Stimulated activated CD8-positive, alpha-beta memory T cell treated with anti-CD3 and anti-CD28 coated beads, Interleukin-2, amount 100 ng/mL, for 1 hour (primary cell): Measurements from ENCODE around the gene KRT20.
"Not testable (repeated sequence)": the region's sequence is repeated elsewhere in the genome, so short reads cannot be mapped to it uniquely, and the experiment has no call there.

Source experiments
- DNase-seq, 2 donors: peaks; one replicate each; pipeline ENCODE4 v3.0.0-alpha.2; 2020; ENCODE audit warnings: low read depth in 2 of 2

KRT20 gene

DNA sequence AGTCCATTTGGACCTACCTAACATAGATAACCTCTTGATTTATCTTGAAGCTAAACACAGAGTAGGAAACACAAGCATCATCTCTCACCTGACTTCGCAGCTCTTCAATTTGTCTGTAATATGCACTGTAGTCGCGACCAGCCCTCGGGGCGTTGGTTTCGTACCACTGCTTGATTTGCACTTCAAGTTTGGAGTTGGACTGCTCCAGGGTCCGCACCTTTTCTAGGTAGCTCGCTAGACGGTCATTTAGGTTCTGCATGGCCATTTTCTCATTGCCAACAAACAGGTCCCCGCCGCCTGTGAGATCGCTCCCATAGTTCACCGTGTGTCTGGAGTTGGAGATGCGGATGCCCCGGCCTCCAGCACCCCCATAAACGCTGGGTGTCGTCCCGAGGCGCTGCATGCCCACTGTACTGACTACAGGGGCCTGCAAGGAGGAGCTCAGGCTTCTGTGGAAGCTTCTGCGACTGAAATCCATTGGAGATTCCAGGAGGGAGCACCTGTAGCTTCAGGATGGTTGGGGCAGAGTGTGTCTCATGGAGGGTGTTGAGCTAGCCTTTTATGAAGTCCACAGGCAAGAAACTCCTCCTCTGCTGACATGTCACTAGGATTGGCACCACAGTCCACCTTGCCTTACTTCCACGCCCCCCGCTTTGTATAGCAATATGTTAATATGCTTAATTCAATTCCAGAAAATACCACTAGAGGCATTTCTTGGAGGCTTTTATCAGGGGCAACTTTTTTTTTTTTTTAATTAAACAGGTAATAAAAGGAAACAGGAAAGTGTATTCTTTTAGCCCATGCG lies at the start of gene KRT20:
Gene KRT20 (minus strand): TSS at position 535 of the 805 bp plus-strand sequence. CDS start 57 bp downstream, at position 478.
- DNase-seq, result no peak

GRCh38 chr17:40932608-40933007 lies 47.6 kb upstream of the KRT20 start:
- DNase-seq, result no peak

DNA sequence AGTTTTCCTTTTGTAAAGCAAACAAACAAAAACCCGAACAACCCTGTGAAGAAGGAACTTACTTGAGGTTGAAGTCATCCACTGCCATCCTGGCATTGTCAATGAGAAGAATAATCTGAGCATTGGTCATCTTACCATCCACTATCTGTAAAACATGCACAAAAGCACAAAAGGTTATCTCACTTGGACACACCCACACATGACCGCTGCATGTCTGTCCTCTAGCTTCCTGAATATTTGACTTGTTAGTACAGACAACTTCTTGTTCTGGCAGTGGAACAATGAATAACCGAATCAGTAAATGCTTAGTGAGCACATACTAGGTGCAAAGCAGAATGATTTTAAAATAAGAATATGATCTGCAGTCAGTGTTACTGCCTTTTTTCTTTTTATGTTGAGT lies 46.3 kb upstream of the KRT20 start:
- no peak for DNase-seq

- no peak for DNase-seq
These were observed 41.3 kb upstream of the KRT20 start for GRCh38 chr17:40926341-40926740.

DNA sequence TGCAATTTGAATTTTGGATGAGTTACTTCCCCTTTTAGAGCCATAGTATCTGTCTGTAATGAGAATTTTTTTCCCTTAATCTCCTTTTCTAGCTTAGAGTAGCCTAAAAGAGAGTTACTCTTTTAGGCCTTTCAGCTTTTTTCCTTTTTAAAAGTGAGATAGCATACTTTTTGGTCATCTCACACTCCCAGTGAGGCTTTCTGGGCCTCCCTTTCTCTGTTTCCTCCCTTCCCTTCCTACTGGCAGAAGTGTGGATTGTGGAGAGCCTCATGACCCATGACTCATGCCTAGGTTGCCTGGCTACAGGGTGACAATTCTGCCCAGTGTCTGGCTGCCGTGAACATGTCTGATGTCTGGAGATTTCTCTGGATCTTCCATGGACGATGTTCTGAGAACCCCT lies 37.2 kb upstream of the KRT20 start:
- no peak for DNase-seq

- no peak for DNase-seq
These were observed 36.0 kb upstream of the KRT20 start for GRCh38 chr17:40921026-40921425.

GRCh38 chr17:40917116-40917515 lies 32.1 kb upstream of the KRT20 start:
- not testable (repeated sequence) for DNase-seq

DNA sequence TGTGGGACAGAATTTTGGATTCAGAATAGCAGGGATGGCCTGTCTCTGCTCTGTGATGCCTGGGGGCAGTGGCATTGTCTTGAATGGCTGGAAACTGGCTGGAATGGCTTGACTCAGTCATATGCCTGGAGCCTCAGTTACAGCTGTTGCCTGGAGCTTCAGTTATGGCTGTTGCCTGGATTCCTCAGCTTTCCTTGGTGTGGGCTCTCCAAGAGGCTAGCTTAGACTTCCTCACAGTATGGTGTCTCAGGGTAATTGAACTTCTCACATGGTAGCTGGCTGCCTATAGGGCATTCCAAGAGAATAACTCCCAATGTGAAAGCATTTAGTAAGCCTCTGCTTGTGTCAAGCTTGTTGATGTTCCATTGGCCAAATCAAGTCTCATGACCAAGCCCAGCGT lies 31.3 kb upstream of the KRT20 start:
- DNase-seq, result no peak

DNA sequence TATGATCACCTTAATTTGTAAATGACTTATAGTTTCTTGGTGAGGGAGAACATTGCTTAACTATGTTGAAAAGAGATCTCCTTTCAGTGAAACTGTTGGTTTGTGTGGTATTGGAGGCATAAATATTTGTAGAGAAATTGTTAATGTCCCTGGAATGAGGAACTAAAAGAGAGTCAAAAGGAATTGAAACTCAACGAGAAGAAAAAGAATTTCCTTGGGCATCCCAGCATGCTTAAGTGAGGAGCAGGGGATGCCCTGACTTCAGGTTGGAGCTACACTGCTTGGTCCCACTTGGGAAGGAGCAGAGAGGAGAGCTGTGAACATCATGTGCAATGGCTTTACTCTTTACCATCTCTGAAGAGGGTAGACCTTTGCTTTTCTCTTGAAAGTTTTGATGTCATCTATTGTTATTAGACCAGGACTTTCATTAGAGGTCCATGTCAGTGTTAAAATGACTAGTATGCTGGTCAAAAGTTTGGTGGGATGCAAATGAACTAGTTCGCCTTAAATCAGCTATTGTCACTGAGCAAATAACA lies 30.7 kb upstream of the KRT20 start:
- DNase-seq, result no peak

- DNase-seq, result no peak
These were observed 30.2 kb upstream of the KRT20 start for GRCh38 chr17:40915199-40915661.

- no peak for DNase-seq
These were observed 29.2 kb upstream of the KRT20 start for GRCh38 chr17:40914075-40914855.

GRCh38 chr17:40912486-40913210 lies 27.6 kb upstream of the KRT20 start:
- no peak for DNase-seq

DNA sequence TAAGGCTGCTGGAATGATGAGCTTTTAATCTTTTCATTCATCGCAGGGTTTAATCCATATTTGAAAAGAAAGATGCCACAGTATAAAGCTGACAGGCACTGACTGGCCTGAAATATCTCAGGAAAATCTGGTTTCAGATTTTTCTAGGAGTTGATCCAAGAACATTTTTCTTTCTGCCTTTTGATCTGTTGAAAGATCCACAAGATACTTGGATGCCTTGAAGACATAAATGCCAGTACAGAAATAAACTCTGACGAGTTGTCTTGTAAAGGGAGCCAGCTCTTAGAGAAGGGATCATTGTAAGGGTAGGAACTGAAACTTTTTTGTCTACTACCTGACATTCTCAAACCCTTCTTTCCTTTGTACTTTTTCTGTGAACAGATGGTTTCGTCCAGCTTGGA lies 25.4 kb upstream of the KRT20 start:
- DNase-seq, result no peak

GRCh38 chr17:40909755-40910154 lies 24.7 kb upstream of the KRT20 start:
- DNase-seq, result no peak

DNA sequence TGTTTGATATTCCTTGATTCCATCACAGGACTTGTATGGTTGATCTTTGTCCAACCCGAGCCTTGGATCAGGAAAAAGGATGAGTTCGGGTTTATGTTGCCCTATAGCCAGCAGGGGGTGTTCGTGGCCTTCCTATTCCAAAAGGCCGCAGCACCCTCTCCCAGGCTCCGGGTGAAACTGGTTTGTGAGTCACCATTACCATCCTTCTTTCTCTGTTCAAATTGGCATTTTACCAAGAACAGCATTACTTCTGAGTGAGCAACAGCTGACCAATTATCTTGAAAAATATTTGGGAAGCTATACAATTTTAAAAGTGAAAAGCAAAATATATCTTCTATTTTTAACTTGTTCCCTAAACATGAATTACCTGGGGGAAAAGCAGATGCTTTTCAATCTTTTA lies 24.3 kb upstream of the KRT20 start:
- DNase-seq, result peak; percentile 8 to 35

DNA sequence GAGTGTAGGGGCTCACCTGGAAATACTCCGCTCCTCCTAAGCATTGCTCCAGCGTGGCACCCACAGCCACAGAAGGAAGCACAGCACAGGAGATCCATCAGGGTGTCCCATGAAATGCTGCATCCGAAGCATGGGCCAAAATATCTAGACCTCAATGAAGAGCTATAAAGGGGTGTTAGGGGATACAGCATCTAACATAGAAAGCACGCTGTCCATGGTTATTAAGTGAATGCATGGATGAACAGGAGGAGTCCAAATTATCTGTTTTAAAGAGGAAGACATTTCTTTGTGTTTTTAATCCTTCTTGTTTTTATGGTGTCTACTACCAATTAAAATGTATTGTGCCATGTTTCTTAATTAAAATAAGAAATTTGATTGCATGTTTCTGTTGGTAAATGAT lies 21.6 kb upstream of the KRT20 start:
- no peak for DNase-seq

- no peak for DNase-seq
These were observed 20.3 kb upstream of the KRT20 start for GRCh38 chr17:40905370-40905769.

DNA sequence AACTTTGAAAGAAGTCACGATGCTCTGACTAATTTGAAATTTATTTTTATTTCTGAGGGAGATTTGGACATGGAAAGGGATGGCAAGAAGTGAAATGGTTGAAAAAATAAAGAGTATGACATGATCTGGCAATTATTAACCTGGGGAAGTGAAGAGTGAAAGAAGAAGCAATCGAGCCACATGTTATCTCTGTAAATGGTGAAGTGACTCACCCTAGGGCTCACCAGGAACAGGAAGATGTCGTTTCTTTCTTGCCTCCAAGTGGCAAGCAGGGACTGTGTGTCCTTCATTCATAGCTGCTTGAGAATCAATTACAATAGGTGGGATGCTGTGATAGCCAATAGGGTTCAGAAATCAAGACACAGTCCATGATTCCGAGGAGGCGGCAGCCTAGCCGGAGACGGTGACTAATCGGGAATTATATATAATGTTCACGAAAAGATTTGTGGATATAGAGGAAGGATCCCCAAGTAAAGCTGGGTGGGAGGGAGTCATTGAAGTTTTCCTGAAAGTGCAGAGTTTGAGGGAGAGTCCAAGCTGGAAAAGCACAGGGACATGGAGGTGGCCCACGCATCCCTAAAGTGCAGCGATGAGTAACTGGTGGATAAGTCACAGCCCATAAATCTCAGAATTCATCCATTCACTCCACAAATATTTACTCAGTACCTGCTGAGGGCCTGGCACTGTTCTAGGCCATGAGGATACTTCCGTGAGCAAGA lies 18.2 kb upstream of the KRT20 start:
- DNase-seq, result no peak

GRCh38 chr17:40902498-40902897 lies 17.5 kb upstream of the KRT20 start:
- DNase-seq, result no peak

DNA sequence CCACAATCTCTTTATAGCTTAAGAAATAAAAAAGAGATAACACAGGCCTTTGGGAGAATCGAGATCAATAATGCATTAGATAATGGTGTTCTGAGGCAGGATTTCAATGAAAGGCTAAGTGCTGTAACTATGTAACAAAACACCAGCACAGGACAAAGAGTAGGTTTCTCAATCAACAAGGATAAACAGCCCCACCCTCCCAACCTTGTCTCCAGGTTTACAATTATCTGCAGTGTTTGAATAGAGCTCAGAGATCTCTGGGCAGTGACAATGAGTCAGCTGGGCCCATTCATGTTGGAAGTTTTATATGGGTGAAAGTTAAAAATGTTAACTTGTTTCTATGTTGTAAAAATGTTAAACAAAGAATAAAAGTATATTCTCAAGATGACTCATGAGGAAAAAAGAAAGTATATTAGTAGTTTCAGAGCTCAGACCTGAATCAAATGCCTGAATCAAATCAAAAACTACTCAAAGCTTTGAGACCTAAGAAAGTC lies 17.0 kb upstream of the KRT20 start:
- DNase-seq, result no peak

- no peak for DNase-seq
These were observed 15.8 kb upstream of the KRT20 start for GRCh38 chr17:40900809-40901356.
